Ammon's horn (tissue), 1 donor: ENCODE data around the gene TBC1D22A.

Source experiments
- DNase-seq: peaks from one replicate; pipeline ENCODE4 v3.0.0-alpha.2; 2016; ENCODE audit warnings: low spot score

TBC1D22A gene

DNA sequence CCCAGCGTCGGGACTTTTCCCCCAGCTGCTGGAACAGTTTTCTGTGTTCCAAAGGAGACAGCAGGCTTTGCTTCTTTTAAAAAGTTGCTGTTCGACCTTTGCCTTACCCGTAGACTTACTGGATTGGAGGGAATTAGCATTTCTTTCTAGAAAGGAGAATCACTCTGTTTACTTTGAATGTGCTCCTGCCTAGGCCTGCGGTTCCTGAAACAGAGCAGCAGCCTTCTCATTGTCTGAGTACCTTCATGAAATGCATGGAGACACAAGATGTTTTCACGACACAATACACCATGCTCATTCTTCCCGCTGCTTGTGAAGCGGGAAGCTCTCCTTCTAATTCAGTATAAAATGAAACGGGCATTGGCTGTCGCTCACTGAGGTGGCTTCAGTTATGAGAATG, 196.2 kb downstream of the TBC1D22A start:
- no peak for DNase-seq

GRCh38 chr22:46959369-46959768, 196.9 kb downstream of the TBC1D22A start:
- DNase-seq = no peak

DNA sequence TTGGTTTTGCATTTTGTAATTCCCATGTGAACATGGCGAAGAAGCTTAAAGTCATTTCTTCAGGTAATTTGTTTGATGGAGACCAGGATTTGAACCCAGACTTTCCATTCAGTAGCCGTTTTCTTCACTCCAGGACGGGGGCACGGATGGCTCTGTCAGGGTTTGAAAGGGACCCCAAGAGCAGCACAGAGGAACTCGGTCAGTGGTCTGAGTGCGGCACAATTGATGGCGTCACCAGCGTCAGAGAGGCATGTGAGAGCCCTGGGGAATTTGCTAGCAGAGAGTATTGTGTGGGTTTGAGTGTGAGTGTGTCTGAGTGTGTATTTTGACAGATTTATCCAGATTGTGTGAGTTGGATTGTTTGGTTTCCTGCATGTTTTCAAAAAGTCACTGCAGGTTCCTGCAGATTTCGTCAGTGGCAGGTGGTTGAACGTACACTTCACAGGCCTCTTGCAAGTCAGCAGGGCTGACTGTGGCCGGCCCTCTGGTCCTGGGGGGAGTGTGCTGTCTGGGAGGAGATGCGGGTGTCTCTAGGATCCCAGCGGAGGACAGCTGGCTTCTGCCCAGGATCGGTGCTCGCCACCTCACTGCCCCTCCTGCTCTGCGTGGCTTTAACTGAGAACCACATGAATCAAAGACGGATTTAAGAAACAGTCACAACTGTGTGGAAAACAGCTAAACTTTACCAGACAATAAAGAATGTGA, 199.3 kb downstream of the TBC1D22A start:
- no peak for DNase-seq

DNA sequence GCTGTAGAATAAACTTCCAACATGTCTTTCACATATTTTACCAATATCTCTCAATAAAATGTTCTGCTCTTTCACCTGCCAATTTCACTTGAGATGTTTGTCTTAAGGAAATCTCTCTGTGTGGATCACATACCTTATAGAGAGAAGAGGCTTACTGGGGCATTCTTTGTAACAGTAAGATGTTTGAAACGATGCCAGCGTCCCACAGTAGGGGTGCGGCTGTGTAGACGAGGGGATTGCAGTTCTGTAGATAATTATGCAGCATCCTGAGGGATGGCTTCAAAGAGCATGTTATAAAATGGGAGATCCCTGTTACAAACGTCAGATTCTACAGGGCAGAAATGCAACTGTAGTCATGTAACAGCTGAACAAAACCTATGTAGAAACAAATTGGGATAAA, 200.0 kb downstream of the TBC1D22A start:
- no peak for DNase-seq

DNA sequence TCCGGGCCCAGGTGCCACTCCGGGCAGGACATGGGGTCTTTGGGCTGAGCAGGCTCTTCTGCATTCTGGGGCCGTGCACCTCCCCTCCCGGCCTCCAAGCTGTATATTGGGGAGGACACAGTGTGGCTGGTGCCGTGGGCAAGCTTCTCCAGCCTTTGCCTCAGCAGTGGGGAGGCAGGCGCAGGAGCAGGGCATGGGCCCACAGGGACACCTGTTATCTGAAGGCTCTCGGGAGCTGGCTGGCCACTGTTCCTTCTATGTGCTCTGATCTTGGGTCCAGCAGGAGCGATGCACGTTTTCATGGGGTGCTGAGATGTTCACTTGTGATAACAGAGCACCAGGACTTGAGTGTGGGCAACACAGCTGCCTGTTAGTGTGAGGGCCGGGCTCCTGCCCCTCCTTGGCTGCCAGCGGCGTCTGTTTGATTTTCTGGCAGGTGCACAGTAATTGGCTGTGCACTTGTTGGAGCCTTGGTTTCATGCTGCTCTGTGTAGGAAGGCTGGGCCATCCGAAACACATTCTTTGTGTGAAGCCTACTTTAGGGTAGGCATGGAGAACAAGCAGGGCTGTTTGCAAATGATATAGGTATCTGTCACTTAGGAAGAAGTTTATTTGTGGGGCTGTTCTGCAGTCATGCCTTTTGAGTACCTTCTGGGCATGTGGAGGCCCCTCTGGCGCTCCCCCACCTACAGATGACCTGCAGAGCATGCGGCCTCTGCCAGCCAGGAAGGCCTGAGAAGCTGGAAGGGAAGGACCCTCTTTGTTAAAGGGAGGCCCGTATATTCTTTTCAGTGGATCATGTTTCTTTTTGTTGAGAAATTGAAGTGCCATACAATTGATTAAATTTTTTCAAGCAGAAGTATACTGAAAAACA, 201.5 kb downstream of the TBC1D22A start:
- DNase-seq = no peak

- DNase-seq = no peak
These were observed 202.5 kb downstream of the TBC1D22A start for GRCh38 chr22:46964773-46965550.

DNA sequence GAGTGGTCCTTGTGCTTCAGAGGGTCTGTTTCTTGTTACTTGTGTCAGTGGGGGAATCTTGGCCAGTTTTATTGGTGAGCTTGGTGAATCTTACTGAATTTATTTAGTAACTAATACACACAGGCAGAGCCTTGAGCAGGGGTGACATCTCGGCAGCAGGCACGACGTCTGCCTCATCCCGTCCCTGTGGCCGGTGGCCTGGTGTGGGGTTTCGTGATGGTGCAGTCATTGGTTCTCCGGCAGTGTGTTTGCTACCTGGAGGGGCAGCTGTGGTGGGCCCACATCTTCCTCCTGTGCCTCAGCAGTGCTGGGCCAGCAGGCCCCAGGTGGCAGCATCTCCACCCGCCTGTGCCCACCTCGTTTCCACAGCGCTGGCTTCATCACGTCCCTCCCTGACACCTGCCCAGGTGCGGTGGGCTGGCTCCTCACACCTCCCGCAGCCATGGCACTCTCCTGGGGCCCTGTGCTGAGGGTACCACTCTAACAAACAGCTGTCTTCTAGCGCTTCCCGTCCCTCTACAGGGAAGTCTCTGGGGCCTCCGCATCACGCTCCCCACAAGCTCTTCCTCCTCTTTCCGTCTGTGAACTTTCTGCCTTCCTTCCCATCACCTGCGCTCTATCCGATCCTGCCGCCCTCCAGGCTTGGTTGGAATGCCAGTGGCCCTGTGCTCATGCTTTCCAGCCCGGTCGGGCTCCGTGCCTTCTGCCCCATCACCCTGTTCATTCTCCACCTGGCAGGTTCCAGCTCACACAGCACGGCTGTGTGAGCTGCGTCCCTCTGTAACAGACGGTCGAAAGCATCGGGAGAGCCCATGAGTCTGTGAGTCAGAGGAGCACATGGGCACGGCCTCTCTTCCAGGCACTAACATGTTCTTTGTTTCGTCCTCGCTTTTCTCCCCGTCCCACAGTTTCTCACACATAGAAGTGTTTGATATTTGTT, 203.4 kb downstream of the TBC1D22A start:
- DNase-seq = peak; percentile 57

- DNase-seq = no peak
These were observed 204.0 kb downstream of the TBC1D22A start for GRCh38 chr22:46966495-46966845.

DNA sequence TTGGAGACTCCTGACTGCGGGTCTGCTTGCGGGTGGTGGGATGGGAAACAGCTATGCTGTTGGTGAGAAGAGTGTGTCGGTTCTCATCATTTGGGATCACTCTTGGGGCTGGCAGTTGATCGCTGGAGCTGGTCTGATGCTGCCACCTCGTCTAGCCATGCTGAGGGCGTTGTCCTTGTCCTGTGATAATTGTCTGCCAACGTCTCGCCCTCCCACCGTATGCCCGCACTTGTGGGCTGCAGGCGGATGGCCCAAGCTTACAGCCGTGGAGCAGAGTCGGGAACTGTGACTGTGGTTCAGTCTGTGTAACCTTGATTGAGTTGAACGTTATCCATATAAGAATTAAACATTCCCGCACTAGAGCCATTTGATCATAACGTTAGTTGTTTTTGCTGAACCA, 204.4 kb downstream of the TBC1D22A start:
- DNase-seq = no peak

DNA sequence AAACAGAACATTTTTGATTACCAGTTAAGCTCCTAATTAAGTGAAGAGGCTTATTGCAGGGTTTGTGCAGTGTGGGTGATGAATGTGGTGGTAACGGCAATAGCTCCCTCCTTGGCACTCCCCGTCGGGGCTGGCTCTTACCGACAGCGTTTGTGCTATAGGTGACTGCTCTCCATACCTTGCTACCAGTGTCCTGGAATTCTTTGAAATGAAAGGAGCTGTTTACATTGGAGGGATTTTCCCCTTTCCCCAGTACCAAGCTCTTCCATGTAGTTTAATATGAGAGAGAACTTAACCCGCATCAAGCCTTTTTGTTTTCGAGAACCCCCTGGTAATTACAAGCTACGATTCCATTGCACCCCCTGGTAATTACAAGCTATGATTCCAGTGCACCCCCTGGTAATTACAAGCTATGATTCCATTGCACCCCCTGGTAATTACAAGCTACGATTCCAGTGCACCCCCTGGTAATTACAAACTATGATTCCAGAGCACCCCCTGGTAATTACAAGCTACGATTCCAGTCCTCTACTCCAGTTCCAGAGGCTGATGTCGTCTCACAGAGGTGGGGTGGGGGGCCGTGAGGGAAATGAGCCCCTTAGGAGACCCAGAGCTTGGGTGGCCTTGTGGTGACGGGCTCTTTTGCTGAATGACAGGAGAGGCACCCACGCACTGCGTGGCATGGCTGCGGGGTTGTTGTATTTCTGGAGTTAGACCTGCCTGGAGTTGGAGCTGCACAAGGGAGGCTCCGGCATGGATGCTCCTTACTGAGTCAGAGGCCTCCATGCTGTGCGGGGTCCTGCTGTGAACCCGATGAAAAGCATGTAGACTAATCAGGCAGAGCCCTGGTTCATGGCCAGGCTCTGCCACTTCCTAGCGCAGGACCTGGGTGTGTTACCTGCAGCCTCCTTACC, 205.3 kb downstream of the TBC1D22A start:
- DNase-seq = no peak

DNA sequence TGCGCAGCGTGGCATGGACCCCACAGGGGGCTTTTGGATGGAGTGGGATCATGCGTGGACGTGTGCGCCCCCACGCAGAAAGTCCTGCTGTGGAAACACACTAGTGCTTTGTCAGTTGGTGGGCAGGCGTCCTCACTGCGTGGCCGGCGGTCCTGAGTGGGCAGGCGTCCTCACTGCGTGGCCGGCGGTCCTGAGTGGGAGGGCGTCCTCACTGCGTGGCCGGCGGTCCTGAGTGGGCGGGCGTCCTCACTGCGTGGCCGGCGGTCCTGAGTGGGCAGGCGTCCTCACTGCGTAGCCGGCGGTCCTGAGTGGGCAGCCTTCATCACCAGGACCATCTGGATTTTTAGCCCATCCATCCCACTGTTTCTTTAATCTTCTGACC, 205.9 kb downstream of the TBC1D22A start:
- no peak for DNase-seq

GRCh38 chr22:46968848-46969247, 206.4 kb downstream of the TBC1D22A start:
- DNase-seq = no peak

DNA sequence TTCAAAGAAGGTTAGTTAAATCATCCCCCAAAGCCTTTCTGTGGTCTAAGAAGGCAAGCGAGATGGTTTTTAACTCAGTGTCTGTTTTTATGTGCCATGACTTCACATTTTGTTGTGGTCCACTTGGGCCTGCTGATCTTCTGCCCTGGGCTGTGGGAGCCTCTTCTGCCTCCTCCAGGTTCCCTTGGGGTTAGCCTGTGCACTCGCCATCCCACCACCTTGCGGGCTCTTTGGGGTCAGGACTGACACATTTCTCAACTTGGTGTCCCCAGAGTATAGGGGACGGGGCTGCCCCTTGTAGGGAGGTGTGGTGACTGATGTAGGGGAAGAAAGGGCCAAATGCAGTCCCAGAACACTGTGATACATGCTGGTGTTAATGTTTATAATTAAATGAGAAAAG, 207.0 kb downstream of the TBC1D22A start:
- DNase-seq = no peak

GRCh38 chr22:46969961-46970360, 207.5 kb downstream of the TBC1D22A start:
- DNase-seq = no peak

DNA sequence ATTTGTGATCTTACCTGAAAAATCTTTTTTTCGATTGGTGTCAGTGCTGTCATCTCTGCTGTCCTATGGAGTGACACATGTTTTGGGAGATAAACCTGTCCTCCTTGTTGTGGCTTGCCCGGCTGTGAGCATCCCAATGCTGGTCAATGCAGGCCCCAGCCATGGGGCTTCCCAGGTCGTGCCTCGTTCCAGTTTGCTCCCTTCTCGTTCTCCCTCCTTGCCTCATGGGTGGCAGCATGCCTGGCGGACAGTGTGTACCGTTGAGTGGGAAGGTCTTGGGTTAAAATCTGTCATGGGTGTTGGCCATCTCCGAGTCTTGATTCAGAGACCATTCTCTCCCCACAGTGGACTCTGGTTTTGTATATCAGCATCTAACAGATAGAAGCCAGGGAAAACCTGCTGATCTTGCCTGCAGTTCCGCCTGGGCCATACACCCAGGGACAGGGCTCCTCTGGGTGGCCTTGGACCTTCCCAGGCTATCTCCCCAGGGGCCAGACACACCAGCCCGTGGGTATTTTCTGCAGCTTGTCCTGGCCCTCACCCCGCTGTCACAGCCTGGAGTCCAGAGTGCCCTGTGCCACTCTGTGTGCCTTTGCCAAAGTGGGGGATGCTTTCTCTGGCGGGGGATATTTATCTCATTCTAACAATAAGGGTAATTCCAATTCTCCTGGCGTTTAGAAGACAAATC, 208.1 kb downstream of the TBC1D22A start:
- DNase-seq = no peak

- peak; percentile 70 for DNase-seq
These were observed 208.8 kb downstream of the TBC1D22A start for GRCh38 chr22:46971099-46971763.

GRCh38 chr22:46971764-46972125, 209.3 kb downstream of the TBC1D22A start:
- DNase-seq = no peak

DNA sequence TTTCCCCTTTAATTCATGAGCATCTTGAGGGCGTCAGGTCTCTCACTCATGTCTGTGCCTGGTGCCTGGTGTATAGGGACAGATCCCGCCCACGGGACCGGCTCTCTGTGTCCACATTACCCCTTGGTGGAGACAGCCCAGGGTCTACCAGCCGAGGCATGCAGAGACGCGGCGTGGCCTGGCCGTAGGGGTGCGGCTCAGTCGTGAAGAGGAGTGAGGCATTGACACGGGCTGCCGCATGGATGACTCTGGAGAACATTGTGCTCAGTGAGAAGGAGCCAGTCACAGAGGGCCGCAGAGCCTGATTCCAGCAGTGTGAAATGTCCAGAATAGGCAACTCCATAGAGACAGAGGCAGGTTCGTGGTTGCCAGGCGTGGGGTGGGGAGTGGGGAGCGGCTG, 209.8 kb downstream of the TBC1D22A start:
- no peak for DNase-seq
